GM19328 (cell line): ENCODE measurements around the gene FAM221B.

Experiments used
- ATAC-seq: cut with Tn5 transposase; IDR thresholded peaks from one replicate; pipeline ENCODE4 v1.9.1; 2021; ENCODE audit warnings: mild to moderate bottlenecking, moderate library complexity; ENCODE audit not compliant: unreplicated experiment

Gene FAM221B, protein sequence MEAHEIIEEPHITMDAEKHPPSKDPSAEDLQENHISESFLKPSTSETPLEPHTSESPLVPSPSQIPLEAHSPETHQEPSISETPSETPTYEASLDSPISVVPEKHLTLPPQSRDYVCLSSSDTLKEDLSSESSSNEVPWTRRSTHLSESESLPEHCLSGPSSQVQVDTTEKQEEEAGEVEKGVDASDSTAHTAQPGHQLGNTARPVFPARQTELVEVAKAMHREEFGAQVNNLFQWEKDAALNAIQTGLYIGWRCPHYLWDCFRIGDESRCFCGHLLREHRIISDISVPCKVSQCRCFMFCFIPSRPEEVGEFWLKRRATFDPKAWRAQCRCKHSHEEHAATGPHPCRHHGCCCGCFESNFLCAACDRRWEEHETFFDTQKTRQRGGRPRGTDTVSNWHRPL

DNA sequence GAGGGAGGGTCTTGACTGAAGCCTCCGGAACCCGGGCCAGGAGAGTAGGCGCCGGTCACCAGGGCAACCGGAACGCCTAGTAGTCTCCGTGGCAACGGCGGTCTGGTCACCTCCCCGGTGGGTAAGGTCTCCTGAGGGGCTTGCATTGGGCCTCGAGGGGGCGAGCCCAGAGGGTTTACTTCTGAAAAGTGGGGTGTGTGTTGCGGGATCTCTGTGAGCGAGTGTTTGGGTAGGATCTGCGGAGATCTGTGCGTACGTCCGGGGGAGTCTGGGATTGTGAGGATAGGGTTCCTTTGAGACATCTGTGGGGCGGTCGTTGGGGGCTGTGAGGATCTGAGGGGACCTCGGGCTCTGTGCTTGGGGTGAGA lies at the start of gene FAM221B:
Gene FAM221B, minus strand, starts transcription at position 17 of the 368 bp plus-strand sequence. CDS start 2,571 bp downstream, outside the sequence.
- no peak for ATAC-seq

DNA sequence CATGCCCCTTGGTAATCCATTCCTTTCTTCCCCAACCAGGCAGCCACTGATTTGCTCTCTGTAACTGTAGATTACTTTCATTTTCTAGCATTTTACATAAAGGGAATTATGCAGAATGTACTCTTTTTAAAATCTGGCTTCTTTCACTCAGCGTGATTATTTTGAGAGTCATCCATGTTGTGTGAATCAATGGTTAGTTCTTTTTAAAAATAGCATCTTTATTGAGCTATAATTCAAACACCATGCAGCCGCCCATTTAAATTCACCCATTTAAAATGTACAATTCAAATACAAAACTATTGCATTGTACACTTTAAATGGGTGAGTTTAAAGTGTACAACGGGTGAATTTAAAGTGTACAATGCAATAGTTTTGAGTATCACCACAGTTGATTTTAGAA lies 44.0 kb upstream of the FAM221B start:
- ATAC-seq: no peak

DNA sequence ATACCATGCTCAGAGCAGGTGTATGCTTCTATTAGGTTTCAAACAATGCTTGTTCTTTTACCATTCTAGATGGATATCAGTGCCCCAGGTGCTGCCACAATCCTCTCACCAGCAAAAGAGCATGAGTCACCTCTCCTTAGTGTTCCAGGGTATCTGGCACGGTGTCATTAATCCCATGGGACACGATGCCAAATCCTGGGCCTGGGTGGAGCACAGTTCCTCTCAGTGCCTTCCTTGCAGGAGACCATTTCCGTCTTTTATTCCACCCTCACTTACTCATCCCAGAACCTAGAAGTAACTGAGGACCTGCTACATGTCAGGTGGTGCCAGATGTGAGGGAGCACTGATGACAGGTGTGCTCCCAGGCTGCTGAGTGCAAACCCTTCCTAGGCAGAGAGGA lies 43.0 kb upstream of the FAM221B start:
- ATAC-seq: no peak

DNA sequence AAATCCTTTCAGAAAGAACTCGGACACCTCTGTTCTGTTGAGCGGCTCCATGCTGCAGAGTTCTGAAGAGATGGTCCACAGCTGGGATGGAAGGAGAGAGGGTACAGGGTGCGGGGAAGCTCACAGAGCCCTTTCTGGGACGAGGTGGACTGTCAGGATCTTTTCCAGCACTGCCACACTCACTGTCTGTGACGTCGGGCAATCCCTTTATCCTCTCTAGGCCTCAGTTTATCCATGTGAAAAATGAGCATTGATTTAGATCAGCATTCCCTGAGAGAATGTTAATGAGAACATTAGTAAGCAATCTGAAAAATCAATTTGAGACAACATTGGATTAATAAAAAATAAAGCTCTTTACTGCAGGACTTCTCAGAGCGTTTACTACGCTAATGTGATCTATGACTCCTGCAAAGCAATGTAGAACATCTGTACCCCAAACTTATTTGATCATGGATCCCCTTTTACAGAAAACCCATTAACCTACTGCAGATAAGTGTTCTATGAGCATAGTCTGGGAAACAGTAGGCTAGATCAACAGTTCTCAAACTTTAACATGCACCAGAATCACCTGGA lies 41.9 kb upstream of the FAM221B start, which contains the start of gene OR13J1:
Gene OR13J1, minus strand, starts transcription at position 51 of the 573 bp plus-strand sequence. Its CDS starts 0 bp downstream, at position 51.
- no peak for ATAC-seq

GRCh38 chr9:35869621-35870216 lies 41.2 kb upstream of the FAM221B start:
- ATAC-seq: no peak

- ATAC-seq: no peak
These were observed 40.4 kb upstream of the FAM221B start for GRCh38 chr9:35868933-35869332.

DNA sequence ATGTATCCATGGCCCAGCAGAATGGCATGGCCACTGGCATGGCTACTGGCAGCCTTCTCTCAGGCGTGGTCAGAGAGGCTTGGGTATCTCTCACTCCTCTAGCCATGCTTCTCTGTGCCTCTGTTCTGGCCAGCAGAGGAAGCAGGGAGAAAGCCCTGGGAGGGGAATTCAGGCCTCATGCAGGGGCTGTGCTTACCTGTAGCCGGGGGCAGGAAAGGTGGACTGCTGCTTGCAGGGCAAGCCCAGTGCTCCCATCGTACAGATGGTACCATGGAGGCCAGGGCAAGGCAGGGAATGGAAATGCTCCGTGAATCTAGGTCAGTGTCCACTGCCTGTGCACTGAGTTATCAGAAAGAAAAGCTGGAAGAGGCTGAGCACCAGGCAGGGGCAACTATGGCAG lies 39.0 kb upstream of the FAM221B start:
- no peak for ATAC-seq

DNA sequence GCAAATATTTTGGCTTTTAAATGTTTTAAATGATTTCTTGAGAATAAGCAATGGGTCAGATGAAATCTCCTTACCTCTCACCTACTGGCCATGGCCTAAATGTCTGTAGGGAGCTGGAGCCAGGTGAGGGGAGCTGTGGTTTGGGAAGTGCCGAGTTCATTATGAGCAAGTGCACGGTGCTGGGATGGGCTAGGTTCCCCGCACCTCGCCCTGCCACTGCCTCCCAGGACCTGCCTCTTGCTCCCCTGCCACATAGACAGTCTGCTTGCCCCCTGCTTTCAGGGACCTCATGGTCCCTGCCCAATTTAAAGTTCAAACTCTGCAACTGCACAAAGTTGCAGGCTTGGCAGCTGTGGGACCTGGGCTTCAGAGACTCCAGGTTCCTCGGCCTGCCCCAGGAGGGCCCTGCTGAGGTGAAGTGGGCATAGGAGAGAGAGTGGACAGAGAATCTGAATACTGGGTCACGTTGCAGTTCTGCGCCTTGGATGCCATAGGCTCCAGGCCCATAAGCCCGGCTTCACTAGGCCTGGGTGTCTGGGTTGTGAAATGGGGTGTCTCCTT lies 36.2 kb upstream of the FAM221B start:
- no peak for ATAC-seq

DNA sequence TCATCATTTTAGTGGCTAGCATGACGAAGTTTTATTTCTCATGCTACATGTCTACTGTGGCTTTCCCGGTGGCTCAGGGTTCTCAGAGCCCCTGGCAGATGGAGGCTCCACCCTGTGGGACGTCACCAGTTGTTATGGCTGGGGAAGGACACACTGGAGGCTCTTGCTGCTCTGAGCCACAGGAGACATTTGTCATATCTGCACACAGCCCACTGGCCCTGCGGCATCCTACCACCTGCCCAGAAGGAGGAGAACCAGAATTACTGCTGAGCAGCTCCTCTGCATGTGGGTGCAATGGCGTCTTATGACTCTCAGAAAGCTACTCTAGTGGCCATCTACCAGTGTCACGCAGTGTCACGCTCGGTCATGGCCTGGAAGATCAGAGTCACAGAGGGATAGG lies 35.1 kb upstream of the FAM221B start:
- no peak for ATAC-seq

- ATAC-seq: no peak
These were observed 33.8 kb upstream of the FAM221B start for GRCh38 chr9:35862328-35862727.

DNA sequence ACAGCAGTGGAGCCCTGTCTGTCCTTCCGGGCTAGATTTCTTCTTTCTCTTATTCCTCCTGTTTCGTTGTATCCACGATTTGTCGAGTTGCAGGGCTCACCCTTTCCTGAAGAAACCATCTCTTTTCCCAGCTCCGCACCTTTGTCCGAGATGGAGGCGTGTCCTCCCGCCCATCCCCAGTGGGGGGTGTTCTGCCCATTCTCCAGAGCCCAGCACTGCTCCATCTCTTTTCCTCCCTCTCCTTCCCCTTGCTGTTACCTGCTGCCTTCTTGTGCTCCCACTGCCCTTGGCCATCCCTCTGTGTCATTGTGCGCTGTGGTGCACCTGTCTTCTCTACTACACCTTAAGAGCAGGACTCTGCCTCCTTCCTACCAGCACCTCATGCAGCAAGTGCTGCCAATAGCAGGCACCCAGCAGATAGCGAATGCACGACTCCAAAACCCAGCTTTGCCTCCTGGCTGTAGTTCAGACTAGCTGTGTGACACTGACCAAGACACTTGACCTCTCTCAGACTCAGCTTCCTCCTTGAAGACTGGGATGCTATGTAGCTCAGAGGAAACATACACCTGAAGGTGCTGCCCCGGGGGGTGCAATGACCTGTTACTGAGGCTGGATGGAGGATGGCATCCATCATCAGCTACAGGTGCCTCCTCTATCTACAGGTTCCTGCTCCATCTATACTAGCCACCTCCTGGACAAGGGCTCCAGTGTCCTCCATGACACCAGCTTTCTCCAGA lies 32.8 kb upstream of the FAM221B start:
- ATAC-seq: no peak

DNA sequence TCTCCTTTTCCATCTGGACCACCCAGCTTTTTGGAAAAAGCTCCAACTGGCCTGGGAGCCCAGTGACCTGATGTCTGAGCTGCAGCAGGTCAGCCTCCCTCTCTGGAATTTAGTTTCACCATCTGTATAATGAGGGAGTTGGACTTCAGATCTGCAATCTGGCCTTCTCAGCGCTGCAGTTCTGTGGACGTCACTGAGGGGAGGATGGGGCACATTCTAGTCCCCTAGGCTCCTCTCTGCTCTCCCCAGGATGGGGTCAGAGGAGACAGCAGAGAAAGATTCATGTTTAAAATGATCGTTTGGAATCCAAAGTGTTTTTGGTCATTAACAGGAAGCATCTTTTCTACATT lies 31.4 kb upstream of the FAM221B start:
- no peak for ATAC-seq

DNA sequence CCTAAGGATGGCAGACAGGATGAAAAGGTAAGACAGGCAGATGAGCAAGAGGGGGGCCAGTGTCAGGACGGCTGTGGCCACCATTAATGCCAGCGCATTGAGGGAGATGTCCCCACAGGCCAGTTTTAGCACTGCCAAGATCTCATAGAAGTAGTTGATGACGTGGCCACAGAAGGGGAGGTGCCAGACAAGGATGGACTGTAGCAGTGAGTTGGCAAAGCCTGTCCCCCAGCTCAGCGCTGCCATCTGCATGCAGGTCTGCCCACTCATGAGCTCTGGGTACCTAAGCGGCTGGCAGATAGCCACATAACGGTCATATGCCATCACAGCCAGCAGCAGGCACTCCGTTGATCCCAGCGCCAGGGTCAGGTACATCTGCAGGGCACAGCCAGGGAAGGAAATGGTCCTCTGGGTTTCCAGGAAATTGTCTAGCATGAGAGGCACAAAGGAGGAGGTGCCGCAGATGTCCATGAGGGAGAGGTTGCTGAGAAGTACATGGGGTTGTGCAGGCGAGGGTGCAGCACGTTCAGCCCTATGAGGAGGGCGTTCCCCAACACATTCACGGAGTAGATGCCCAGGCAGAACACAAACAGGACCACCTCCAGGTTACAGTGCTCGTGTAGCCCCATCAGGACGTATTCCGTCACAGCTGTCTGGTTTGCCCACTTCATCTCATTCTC lies 30.9 kb upstream of the FAM221B start:
- ATAC-seq: no peak

GRCh38 chr9:35858458-35858857 lies 29.9 kb upstream of the FAM221B start:
- ATAC-seq: no peak

GRCh38 chr9:35856882-35857281 lies 28.4 kb upstream of the FAM221B start:
- ATAC-seq: no peak

DNA sequence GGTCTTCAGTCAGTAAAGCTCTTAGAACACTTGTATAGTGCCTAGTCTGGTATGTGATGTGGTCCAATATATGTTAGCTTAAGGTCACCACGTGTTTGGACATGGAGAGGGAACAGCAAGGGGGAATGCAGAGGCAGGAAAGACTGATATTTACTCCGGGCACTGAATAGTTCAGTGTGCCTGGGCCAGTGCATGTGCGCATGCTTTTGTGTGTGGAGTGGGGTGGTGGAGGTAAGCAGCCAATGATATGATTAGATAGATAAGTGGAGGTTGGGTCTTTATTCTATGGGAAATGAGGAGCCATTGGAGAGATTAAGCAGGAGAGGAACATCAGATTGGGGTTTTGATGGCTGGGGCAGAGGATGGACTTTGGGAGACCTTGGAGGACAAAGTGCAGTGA lies 27.7 kb upstream of the FAM221B start:
- no peak for ATAC-seq

GRCh38 chr9:35854091-35854762 lies 25.7 kb upstream of the FAM221B start:
- no peak for ATAC-seq

GRCh38 chr9:35852876-35853865 lies 24.6 kb upstream of the FAM221B start:
- no peak for ATAC-seq

DNA sequence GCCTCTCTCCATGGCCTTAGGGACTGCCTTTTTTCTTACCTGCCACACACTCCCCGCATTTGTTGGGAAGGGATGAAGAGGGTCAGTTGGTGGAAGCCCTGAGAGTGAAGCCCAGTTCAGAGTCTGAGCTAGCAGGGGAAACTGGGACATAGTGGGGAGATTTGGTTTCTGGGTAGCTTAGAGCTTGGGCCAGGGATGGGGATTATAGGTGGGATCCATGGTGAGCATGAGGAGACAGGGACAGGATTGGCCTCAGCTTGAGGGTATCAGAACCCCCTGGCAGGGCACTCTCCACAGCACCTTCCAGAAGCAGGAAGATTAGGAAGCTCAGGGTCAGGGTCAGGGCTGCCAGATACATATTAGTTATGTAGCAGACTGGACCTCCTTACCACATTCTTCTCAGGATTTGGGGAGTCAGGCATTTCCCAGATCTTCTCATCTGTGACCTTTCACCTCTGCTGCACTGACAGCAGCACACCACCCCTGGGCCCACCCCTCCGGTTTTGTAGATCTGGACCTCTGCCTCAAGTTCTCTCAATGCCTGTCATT lies 23.8 kb upstream of the FAM221B start:
- ATAC-seq: no peak
